Endothelial cell of umbilical vein (primary cell): ENCODE data around the gene SPOPL. TPM values are rescaled to one million over a fixed set of nuclear protein-coding genes. Genes with fewer than 3 reads are reported as not detected.

Source experiments
- BruUV-seq: library from RNA; stranded (reverse); fragments of 400-500 nt; replicated peaks from 2 replicates; lab custom pipeline; 2021; lab: Mats Ljungman, UMichigan
- CTCF ChIA-PET: fragments of 300-600, 350-600 bp; sonication (Branson Sonifier 250); formaldehyde crosslinking; loops from one replicate; lab custom pipeline; 2021; ENCODE audit warnings: antibody characterized with exemption, inconsistent platforms; lab: Charles Lee
- POLR2A ChIA-PET: fragments of 300-600, 350-600 bp; sonication (Branson Sonifier 250); formaldehyde crosslinking; loops from one replicate; lab custom pipeline; 2021; ENCODE audit warnings: antibody characterized with exemption, inconsistent platforms; lab: Charles Lee
- DNase-seq: peaks from one replicate; pipeline ENCODE4 v3.0.0-alpha.2; 2011; ENCODE audit warnings: low read depth, low spot score
- FAIRE-seq: peaks from 2 replicates; lab custom pipeline; 2011; peaks lifted over from hg19 to GRCh38; lab: Jason Lieb, UNC
- H2AFZ ChIP-seq: 2 replicates; pipeline ENCODE4 v1.6.0; 2012; ENCODE audit warnings: low read depth, low read length, control low read depth, inconsistent platforms
- H3K27ac ChIP-seq: 2 replicates; pipeline ENCODE4 v1.5.1; 2011; ENCODE audit warnings: low read depth, mild to moderate bottlenecking, control low read depth, low read length, moderate library complexity; ENCODE audit not compliant: insufficient read depth
- H3K27me3 ChIP-seq, 2 experiments: 2 replicates each; pipeline versions ENCODE4 v1.6.0 to v1.6.1; 2011; ENCODE audit warnings: low read length in 2 of 2, mixed read lengths in 1 of 2; ENCODE audit not compliant: control insufficient read depth in 2 of 2, insufficient read depth in 2 of 2
- H3K36me3 ChIP-seq, 2 experiments: 2 replicates in 1 of 2; 3 replicates in 1 of 2; pipeline ENCODE4 v1.5.1; 2011; ENCODE audit warnings: low read length in 2 of 2, mild to moderate bottlenecking in 1 of 2, moderate library complexity in 1 of 2; ENCODE audit not compliant: control insufficient read depth in 2 of 2, insufficient read depth in 2 of 2; ENCODE audit errors: extremely low read depth in 1 of 2
- H3K4me1 ChIP-seq: 3 replicates; pipeline ENCODE4 v1.5.1; 2011; ENCODE audit warnings: mild to moderate bottlenecking, low read length; ENCODE audit not compliant: control insufficient read depth, insufficient read depth; ENCODE audit errors: extremely low read depth
- H3K4me2 ChIP-seq: 2 replicates; pipeline ENCODE4 v1.6.1; 2011; ENCODE audit warnings: low read length, control low read depth, mixed read lengths; ENCODE audit not compliant: insufficient read depth
- H3K4me3 ChIP-seq, 3 experiments: fragments of 200-600 bp in 1 of 3; sonication (generic), shearing (Covaris generic) in 1 of 3; replicated peaks in 1 of 3; 2 replicates each; pipeline ENCODE4 v1.5.1; 2011 to 2016; ENCODE audit warnings: control low read depth in 3 of 3, low read length in 3 of 3, mild to moderate bottlenecking in 2 of 3, inconsistent platforms in 1 of 3, low read depth in 1 of 3, moderate library complexity in 1 of 3; ENCODE audit not compliant: insufficient read depth in 1 of 3
- H3K79me2 ChIP-seq: 2 replicates; pipeline ENCODE4 v1.6.0; 2012; ENCODE audit warnings: low read length, inconsistent platforms; ENCODE audit not compliant: control insufficient read depth, insufficient read depth
- H3K9ac ChIP-seq: replicated peaks from 2 replicates; pipeline ENCODE3; 2011; ENCODE audit warnings: low read length, control low read depth; ENCODE audit not compliant: insufficient read depth; ENCODE audit errors: extremely low read depth
- H3K9me1 ChIP-seq: replicated peaks from 3 replicates; pipeline ENCODE4 v1.6.0; 2011; ENCODE audit warnings: mild to moderate bottlenecking, low read length; ENCODE audit not compliant: control insufficient read depth, insufficient read depth; ENCODE audit errors: extremely low read depth
- H3K9me3 ChIP-seq: replicated peaks from 2 replicates; pipeline ENCODE4 v1.5.1; 2012; ENCODE audit warnings: low read length, inconsistent platforms; ENCODE audit not compliant: control insufficient read depth, insufficient read depth
- H4K20me1 ChIP-seq: replicated peaks from 2 replicates; pipeline ENCODE3; 2011; ENCODE audit warnings: mild to moderate bottlenecking, low read length; ENCODE audit not compliant: control insufficient read depth, insufficient read depth; ENCODE audit errors: extremely low read depth
- CTCF ChIP-seq, 2 donors: IDR thresholded peaks; 1 replicate in 1 of 2; 2 replicates in 1 of 2; pipeline ENCODE4 v1.5.1; 2011; ENCODE audit warnings: low read length in 2 of 2, mild to moderate bottlenecking in 2 of 2, moderate library complexity in 2 of 2, control low read depth in 1 of 2, inconsistent platforms in 1 of 2, low read depth in 1 of 2; ENCODE audit not compliant: insufficient read depth in 1 of 2; ENCODE audit errors: extremely low read depth in 1 of 2
- EZH2 ChIP-seq: IDR thresholded peaks from 2 replicates; pipeline ENCODE4 v1.6.1; 2012; ENCODE audit warnings: borderline replicate concordance, low read depth, mild to moderate bottlenecking, moderate library complexity, low read length, inconsistent platforms; ENCODE audit not compliant: severe bottlenecking
- FOS ChIP-seq: IDR thresholded peaks from 2 replicates; pipeline ENCODE4 v1.6.1; 2011; ENCODE audit warnings: mild to moderate bottlenecking, low read length, moderate library complexity, borderline replicate concordance; ENCODE audit not compliant: insufficient read depth
- GATA2 ChIP-seq: IDR thresholded peaks from 2 replicates; pipeline ENCODE4 v1.7.0; 2011; ENCODE audit warnings: low read depth, mild to moderate bottlenecking, moderate library complexity, mixed read lengths, low read length; ENCODE audit not compliant: insufficient read length, insufficient read depth
- JUN ChIP-seq: IDR thresholded peaks from 2 replicates; pipeline ENCODE4 v1.6.1; 2011; ENCODE audit warnings: borderline replicate concordance, low read depth; ENCODE audit not compliant: insufficient read length, insufficient read depth
- MAX ChIP-seq: IDR thresholded peaks from 2 replicates; pipeline ENCODE4 v1.6.1; 2011; ENCODE audit not compliant: insufficient read depth, insufficient read length
- MYC ChIP-seq: IDR thresholded peaks from one replicate; pipeline ENCODE4 v1.6.1; 2011; ENCODE audit warnings: mild to moderate bottlenecking, low read depth, low read length
- POLR2A ChIP-seq: IDR thresholded peaks from 2 replicates; pipeline ENCODE4 v1.6.1; 2012; ENCODE audit warnings: low read depth, mild to moderate bottlenecking, control low read depth, low read length
- POLR2AphosphoS5 ChIP-seq: IDR thresholded peaks from 2 replicates; pipeline ENCODE4 v1.6.1; 2012; ENCODE audit warnings: low read depth, mild to moderate bottlenecking, control low read depth, low read length, moderate library complexity; ENCODE audit not compliant: insufficient read depth
- dilution Hi-C: fragments of 300-500 bp; cut with MboI; formaldehyde crosslinking; loops from one replicate; pipeline ENCODE4 v1.15.0; 2019; ENCODE audit warnings: low sequenced_read_pairs; ENCODE audit not compliant: extremely low pct_ligation_motif_present
- intact Hi-C: fragments of 100-400 bp; cut with micrococcal nuclease; formaldehyde crosslinking; loops from one replicate; pipeline ENCODE4 v1.10.0; 2022
- polyA plus RNA-seq, 4 experiments: library from polyadenylated mRNA; depleted of rRNA in 3 of 4; stranded (reverse) in 3 of 4; unstranded in 1 of 4; fragments of >200 nt; gene quantifications; 2 replicates each; pipeline versions ENCODE4 v1.2.1 to v1.2.3, GENCODE V29; 2011 to 2012; ENCODE audit warnings: missing spikeins in 1 of 4
- total RNA-seq: library from RNA; stranded (reverse); gene quantifications from 2 replicates; pipeline ENCODE4 v1.2.3, GENCODE V29; 2021

SPOPL gene
- total and polyA plus RNA-seq, 2 donors (not counting 3 experiments of a cell fraction or from before 2014, with no cell fraction given) = 3.1 to 17.4 TPM

GRCh38 chr2:138548796-138549195, 47.2 kb downstream of the SPOPL start:
- no peak for DNase-seq
- Histone ChIP-seq H3K9me3 (no peaks in the 10 kb centered on the region), H4K20me1 (no peaks in the 10 kb centered on the region), H3K27ac (no peak overlapping the region), H3K9ac (no peak overlapping the region), H3K27me3 (no peaks in the 10 kb centered on the region), H3K4me2 (no peak overlapping the region), H2AFZ (no peak overlapping the region), H3K9me1 (no peaks in the 10 kb centered on the region), H3K4me1 (no peaks in the 10 kb centered on the region), H3K79me2 (peaks cover 13% of the 10 kb centered on the region), H3K36me3 (no peaks in the 10 kb centered on the region), H3K4me3 (no peak overlapping the region)
- BruUV-seq = no TSS peak
- POLR2A ChIA-PET = no interaction called here
- CTCF ChIA-PET = no interaction called here
- no peak for FAIRE-seq
- TF ChIP-seq MAX (no peak), EZH2 (no peak), FOS (no peak), POLR2AphosphoS5 (no peak), GATA2 (no peak), CTCF (IDR thresholded peaks at IDR 0.05; ENCODE audit: extremely low read depth in 1 of 2, insufficient read depth in 1 of 2, low read depth in 1 of 2, low read length in 2 of 2) (no peak), MYC (no peak), POLR2A (no peak), JUN (no peak)
- intact Hi-C loops = no loop called here
- dilution Hi-C loops = no loop called here
